Stomach (tissue), 4 donors: Measurements from ENCODE around the gene PLTP.

ENCODE experiments used
- POLR2AphosphoS5 ChIP-seq, 3 donors: sonication (generic); formaldehyde crosslinking; IDR thresholded peaks; one replicate each; pipeline ENCODE4 v1.6.1; 2016; ENCODE audit warnings: antibody characterized with exemption in 3 of 3
- TF ChIP-seq, protein P1 (sequence below), 7 experiments: fragments of 450-650 bp in 4 of 7; fragments of 200-600 bp in 3 of 7; sonication (generic) in 3 of 7; IDR thresholded peaks; one replicate each; pipeline ENCODE4 v1.5.1; 2016 to 2019; ENCODE audit warnings: antibody characterized with exemption in 7 of 7, control low read depth in 2 of 7, mild to moderate bottlenecking in 1 of 7

DNA sequence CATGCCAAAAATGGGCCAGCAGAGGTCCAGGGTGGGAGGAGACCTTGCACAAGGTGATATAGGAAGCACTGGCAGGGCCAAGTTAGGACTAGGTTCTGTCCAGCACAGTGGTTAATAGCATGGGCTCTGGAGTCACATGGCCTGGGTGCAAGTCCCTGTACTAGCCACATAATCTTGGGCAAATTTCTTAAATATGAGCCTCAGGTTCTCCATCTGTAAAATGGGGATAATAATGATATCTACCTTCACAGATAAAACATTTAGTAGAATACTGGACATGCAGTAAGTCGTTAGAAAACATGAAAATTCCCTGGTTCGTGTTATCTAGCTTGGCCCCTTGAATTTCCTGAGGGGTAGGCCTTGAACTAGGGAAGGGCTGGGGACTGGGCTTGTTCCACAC, 14.7 kb downstream of the PLTP start:
- TF ChIP-seq, protein P1, sequence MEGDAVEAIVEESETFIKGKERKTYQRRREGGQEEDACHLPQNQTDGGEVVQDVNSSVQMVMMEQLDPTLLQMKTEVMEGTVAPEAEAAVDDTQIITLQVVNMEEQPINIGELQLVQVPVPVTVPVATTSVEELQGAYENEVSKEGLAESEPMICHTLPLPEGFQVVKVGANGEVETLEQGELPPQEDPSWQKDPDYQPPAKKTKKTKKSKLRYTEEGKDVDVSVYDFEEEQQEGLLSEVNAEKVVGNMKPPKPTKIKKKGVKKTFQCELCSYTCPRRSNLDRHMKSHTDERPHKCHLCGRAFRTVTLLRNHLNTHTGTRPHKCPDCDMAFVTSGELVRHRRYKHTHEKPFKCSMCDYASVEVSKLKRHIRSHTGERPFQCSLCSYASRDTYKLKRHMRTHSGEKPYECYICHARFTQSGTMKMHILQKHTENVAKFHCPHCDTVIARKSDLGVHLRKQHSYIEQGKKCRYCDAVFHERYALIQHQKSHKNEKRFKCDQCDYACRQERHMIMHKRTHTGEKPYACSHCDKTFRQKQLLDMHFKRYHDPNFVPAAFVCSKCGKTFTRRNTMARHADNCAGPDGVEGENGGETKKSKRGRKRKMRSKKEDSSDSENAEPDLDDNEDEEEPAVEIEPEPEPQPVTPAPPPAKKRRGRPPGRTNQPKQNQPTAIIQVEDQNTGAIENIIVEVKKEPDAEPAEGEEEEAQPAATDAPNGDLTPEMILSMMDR (IDR thresholded peaks at IDR 0.05), result no peak
- no peak for TF ChIP-seq POLR2AphosphoS5 (IDR thresholded peaks at IDR 0.05)
